GM12892 (cell line): Measurements from ENCODE around the gene ZFHX2. TPM values are rescaled to one million over a fixed set of nuclear protein-coding genes. Genes with fewer than 3 reads are reported as not detected.
A peak's percentile ranks its signal among the peaks of the same experiment; 100 is the strongest.
"Not testable (repeated sequence)": the region's sequence is repeated elsewhere in the genome, so short reads cannot be mapped to it uniquely, and the experiment has no call there.

Experiments
- DNase-seq: peaks from one replicate; pipeline ENCODE4 v3.0.0; 2011; ENCODE audit not compliant: insufficient read length
- FAIRE-seq: peaks from 2 replicates; lab custom pipeline; 2011; peaks lifted over from hg19 to GRCh38; lab: Jason Lieb, UNC
- POLR2A ChIP-seq: IDR thresholded peaks from 2 replicates; pipeline ENCODE4 v1.6.1; 2011; ENCODE audit warnings: low read depth, low read length, control low read depth
- POLR2AphosphoS5 ChIP-seq: IDR thresholded peaks from 2 replicates; pipeline ENCODE4 v1.6.1; 2011; ENCODE audit warnings: low read depth, low read length, control low read depth
- TAF1 ChIP-seq: IDR thresholded peaks from 2 replicates; pipeline ENCODE4 v1.6.1; 2011; ENCODE audit warnings: low read depth, mild to moderate bottlenecking, control low read depth, low read length, borderline replicate concordance
- polyA plus RNA-seq: library from polyadenylated mRNA; unstranded; fragments of >200 nt; gene quantifications from one replicate; pipeline ENCODE4 v1.2.1, GENCODE V29; 2012; ENCODE audit warnings: missing spikeins, inconsistent platforms; ENCODE audit not compliant: missing spikeins

The ZFHX2 gene
- polyA plus RNA-seq: 0.93 TPM

DNA sequence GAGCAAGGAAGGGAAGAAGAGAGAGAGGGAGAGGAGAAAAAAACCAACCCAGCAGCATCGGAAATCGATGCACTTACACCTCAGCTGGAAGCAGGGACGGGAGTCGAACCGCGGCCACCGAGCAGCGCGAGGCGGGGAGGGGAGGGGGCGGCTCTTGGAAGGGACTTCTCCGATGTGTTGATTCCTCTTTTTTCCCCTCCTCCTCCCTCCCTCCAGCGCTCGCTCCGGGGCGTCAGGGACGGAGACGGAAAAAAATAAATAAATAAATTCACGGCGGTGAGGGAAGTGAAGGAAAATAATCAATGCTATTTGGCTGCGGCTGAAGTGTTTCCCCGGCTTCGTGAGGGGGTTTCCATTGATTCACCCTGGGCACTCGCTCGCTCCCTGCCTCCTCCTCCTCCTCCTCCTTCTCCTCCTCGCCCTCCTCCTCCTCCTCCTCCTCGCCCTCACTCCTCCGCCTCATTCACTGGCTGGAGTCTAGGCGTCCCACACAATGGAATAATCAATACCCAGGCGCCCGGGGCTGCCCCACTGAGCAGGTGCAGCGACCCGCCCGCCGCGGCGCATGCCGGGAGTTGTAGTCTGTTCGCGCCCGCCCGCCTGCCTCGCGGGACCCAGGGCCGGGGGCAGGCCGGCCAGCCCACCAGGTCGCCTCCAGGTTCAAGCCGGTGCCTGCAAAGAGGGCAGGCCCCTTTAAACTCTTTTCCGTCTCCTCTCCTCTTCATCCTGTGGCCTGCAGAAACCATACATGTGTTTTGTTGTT, at the start of gene ZFHX2:
Gene ZFHX2, minus strand, starts transcription at position 500 of the 763 bp plus-strand sequence. CDS start 16,440 bp downstream, outside the sequence.
- FAIRE-seq (peak; percentile 70), DNase-seq (peak; percentile 89)
- TF ChIP-seq TAF1 (no peak), POLR2A (peak; percentile 37; the same call in 1 of the 2 replicates), POLR2AphosphoS5 (no peak)

- FAIRE-seq (peak; percentile 61), DNase-seq (no peak)
- TF ChIP-seq TAF1 (no peak), POLR2AphosphoS5 (no peak), POLR2A (no peak)
Observed at GRCh38 chr14:23600806-23601205, 49.2 kb upstream of the ZFHX2 start.

DNA sequence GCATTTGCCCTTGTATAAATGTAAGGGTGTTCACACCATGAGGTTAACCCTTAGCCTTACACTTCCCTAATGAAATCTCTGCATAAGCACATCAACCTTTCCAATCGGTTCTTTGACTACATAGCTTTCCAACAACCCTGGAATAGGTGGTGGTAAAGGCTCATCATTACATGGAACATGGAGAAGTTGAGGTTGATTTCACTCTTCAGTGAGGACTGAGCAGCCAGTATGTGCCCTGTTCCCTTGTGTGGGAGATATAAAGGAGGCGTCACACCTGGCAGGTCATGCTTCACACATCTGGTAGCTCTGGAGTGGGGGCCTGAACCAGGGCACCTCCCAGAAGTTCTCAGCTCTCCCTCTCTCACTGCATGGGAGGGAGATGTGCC, 48.8 kb upstream of the ZFHX2 start:
- TF ChIP-seq POLR2AphosphoS5 (no peak), POLR2A (no peak), TAF1 (no peak)
- DNase-seq (no peak), FAIRE-seq (no peak)

GRCh38 chr14:23594191-23594590, 42.6 kb upstream of the ZFHX2 start:
- DNase-seq, FAIRE-seq: not testable (repeated sequence)

DNA sequence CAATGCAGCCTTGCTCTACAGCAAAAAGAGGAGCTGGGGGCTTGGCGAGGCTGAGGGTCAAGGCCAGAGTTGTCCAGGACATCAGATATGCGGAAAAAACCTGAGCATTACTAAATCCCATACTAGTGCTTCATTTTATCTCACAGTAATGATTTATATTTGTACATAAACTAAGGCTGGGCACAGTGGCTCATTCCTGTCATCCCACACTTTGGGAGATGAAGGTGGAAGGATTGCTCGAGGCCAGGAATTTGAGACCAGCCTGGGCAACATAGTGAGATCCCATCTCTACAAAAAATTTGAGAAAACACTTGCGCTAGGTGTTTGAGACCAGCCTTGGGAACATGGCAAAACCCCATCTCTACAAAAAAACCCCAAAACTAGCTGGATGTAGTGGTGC, 38.6 kb upstream of the ZFHX2 start:
- FAIRE-seq (no peak), DNase-seq (no peak)
- no peak for TF ChIP-seq POLR2AphosphoS5

DNA sequence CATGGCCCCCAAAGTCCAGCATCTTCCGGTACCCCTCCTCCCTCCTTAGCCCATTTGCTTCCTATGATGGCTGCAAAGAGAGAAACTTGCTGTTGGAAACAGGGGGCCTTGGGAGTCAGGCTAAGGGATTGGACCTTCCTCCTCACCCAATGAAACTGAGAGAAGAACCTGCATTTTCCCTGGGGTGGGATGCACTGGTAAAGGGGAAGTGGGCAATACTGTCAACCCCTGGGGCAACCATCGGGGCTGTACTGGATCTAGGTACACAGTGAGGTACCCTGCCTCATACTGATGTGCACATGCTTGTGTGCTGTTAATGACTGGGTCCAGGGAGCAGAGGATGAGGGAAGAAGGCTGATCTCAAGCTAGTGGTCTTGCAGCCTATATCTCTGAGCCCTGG, 38.0 kb upstream of the ZFHX2 start:
- TF ChIP-seq POLR2AphosphoS5: no peak
- no peak for TF ChIP-seq POLR2A
- TF ChIP-seq TAF1: no peak
- DNase-seq (no peak), FAIRE-seq (no peak)

GRCh38 chr14:23588884-23589598, 37.5 kb upstream of the ZFHX2 start:
- FAIRE-seq (peak; percentile 98), DNase-seq (peak; percentile 76)
- peak; percentile 61; the same call in 1 of the 2 replicates for TF ChIP-seq POLR2AphosphoS5
- no peak for TF ChIP-seq POLR2A
- no peak for TF ChIP-seq TAF1

DNA sequence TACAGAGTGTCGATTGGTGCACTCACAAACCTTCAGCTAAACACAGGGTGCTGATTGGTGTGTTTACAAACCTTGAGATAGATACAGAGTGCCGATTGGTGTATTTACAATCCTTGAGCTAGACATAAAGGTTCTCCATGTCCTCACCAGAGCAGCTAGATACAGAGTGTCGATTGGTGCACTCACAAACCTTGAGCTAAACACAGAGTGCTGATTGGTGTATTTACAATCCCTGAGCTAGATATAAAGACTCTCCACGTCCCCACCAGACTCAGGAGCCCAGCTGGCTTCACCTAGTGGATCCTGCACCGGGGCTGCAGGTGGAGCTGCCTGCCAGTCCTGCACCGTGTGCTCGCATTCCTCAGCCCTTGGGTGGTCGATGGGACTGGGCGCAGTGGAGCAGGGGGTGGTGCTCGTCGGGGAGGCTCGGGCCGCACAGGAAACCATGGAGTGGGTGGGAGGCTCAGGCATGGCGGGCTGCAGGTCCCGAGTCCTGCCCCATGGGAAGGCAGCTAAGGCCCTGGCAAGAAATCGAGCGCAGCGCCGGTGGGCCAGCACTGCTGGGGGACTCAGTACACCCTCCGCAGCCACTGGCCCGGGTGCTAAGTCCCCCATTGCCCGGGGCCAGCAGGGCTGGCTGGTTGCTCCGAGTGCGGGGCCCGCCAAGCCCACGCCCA, 33.1 kb upstream of the ZFHX2 start:
- DNase-seq, FAIRE-seq: not testable (repeated sequence)

DNA sequence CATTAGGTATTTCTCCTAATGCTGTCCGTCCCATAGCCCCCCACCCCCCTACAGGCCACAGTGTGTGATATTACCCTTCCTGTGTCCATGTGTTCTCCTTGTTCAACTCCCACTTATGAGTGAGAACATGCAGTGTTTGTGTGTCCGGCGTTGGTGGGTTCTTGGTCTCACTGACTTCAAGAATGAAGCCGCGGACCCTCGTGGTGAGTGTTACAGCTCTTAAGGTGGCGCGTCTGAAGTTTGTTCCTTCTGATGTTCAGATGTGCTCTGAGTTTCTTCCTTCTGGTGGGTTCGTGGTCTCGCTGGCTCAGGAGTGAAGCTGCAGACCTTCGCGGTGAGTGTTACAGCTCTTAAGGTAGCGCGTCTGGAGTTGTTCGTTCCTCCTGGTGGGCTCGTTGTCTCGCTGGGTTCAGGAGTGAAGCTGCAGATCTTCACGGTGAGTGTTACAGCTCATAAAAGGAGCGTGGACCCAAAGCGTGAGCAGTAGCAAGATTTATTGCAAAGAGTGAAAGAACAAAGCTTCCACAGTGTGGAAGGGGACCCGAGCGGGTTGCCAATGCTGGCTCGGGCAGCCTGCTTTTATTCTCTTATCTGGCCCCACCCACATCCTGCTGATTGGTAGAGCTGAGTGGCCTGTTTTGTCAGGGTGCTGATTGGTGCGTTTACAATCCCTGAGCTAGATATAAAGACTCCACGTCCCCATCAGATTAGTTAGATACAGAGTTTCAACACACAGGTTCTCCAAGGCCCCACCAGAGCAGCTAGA, 32.4 kb upstream of the ZFHX2 start:
- not testable (repeated sequence) for FAIRE-seq, DNase-seq

GRCh38 chr14:23582906-23583760, 31.6 kb upstream of the ZFHX2 start:
- no peak for FAIRE-seq
- no peak for TF ChIP-seq POLR2AphosphoS5
- TF ChIP-seq TAF1: no peak
- no peak for TF ChIP-seq POLR2A
- no peak for DNase-seq

DNA sequence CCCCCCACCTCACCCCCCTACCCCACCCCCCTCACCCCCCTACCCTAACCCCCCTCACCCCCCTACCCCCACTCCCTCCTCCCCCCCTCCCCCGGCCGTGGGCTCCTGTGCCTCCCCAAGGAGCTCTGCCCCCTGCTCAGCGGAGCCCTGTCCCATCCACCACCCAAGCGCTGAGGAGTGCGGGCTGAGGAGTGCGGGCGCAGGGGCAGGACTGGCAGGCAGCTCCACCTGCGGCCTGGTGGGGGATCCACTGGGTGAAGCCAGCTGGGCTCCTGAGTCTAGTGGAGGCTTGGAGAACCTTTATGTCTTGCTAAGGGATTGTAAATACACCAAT, 29.4 kb upstream of the ZFHX2 start:
- no peak for FAIRE-seq
- TF ChIP-seq POLR2A: no peak
- no peak for TF ChIP-seq POLR2AphosphoS5
- TF ChIP-seq TAF1: no peak
- no peak for DNase-seq
